Activated CD4-positive, alpha-beta T cell treated with anti-CD3 and anti-CD28 coated beads, Interleukin-2, amount 50 U/mL, for 24 hours (primary cell): Measurements from ENCODE around the gene SYVN1.
"Not testable (repeated sequence)": the region's sequence is repeated elsewhere in the genome, so short reads cannot be mapped to it uniquely, and the experiment has no call there.

Source experiments
- DNase-seq, 2 donors: peaks; one replicate each; pipeline ENCODE4 v3.0.0-alpha.2; 2020; ENCODE audit warnings: low read depth in 1 of 2, low spot score in 1 of 2

Gene SYVN1

GRCh38 chr11:65151331-65151899 lies 17.1 kb upstream of the SYVN1 start:
- DNase-seq, result no peak

- DNase-seq, result no peak
Measured at GRCh38 chr11:65150509-65151299, 16.4 kb upstream of the SYVN1 start.

- DNase-seq, result not testable (repeated sequence)
Measured at GRCh38 chr11:65150131-65150508, 15.8 kb upstream of the SYVN1 start.

GRCh38 chr11:65148657-65149056 lies 14.3 kb upstream of the SYVN1 start:
- no peak for DNase-seq

GRCh38 chr11:65147352-65148075 lies 13.2 kb upstream of the SYVN1 start:
- DNase-seq, result no peak

GRCh38 chr11:65141896-65142494 lies 7.7 kb upstream of the SYVN1 start:
- no peak for DNase-seq

- DNase-seq, result no peak
Measured at GRCh38 chr11:65136515-65137096, 2.3 kb upstream of the SYVN1 start.

- no peak for DNase-seq
Measured at GRCh38 chr11:65135633-65136145, 1.4 kb upstream of the SYVN1 start.

- peak in 1 of 2 donors; percentile 85 for DNase-seq
Measured at GRCh38 chr11:65134952-65135632, 773 bp upstream of the SYVN1 start.

- DNase-seq, result no peak
Measured at GRCh38 chr11:65133724-65134123, 595 bp downstream of the SYVN1 start.

GRCh38 chr11:65132988-65133700 lies 1.2 kb downstream of the SYVN1 start:
- no peak for DNase-seq

GRCh38 chr11:65132238-65132987 lies 1.9 kb downstream of the SYVN1 start:
- no peak for DNase-seq

GRCh38 chr11:65131895-65132237 lies 2.5 kb downstream of the SYVN1 start:
- DNase-seq, result no peak

- no peak for DNase-seq
Measured at GRCh38 chr11:65131417-65131776, 2.9 kb downstream of the SYVN1 start.

GRCh38 chr11:65130631-65131416 lies 3.5 kb downstream of the SYVN1 start:
- DNase-seq, result no peak

- no peak for DNase-seq
Measured at GRCh38 chr11:65129649-65130441, 4.5 kb downstream of the SYVN1 start.

GRCh38 chr11:65128182-65129145 lies 5.9 kb downstream of the SYVN1 start:
- DNase-seq, result no peak
